ENCODE measurements around the gene TIMP2. TPM values are rescaled to one million over a fixed set of nuclear protein-coding genes. Genes with fewer than 3 reads are reported as not detected.

The TIMP2 gene
- total RNA-seq, 1 experiment from 2014 or later, result 37.5 TPM

- in situ Hi-C loops (cut with HindIII; ENCODE audit: low sequenced_read_pairs), result no loop called here
Measured at GRCh38 chr17:78934681-78935418, 9.7 kb upstream of the TIMP2 start.

DNA sequence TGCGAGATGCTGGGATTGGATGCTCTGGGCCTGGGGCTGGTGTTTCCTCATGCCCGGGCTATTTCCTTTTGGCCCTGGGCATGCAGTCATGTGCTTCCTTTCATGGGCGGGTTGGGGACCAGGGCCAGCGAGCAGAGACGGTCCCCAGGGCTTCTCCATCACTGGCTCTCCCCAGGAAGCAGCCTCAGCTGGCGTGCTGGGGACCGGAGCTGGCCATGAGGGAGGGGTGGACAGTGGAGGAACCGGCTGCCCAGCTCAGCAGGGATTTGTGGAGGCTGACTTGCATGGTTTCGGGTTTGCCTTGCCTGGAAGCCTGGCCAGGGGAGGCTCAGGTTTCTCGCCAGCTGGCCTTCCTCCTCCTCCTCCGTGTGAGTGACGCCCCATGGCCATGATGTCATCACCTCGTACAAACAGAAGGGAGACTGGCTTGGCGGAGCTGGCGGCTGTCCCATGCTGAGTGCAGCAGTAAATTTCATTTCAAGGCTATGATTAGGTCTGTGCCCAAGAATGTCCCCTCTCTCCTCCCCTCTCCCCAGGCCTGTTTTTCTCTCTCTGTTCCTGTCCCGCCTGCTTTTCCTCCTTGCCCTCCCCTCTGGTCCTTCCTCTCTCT is 8.9 kb upstream of the TIMP2 start:
- peak; percentile 87 for DNase-seq (ENCODE audit: low spot score)
- in situ Hi-C loops (cut with HindIII; ENCODE audit: low sequenced_read_pairs), result no loop called here

More at GRCh38 chr17:78934681-78935418, 9.7 kb upstream of the TIMP2 start:
- no peak for DNase-seq (ENCODE audit: low spot score)

DNA sequence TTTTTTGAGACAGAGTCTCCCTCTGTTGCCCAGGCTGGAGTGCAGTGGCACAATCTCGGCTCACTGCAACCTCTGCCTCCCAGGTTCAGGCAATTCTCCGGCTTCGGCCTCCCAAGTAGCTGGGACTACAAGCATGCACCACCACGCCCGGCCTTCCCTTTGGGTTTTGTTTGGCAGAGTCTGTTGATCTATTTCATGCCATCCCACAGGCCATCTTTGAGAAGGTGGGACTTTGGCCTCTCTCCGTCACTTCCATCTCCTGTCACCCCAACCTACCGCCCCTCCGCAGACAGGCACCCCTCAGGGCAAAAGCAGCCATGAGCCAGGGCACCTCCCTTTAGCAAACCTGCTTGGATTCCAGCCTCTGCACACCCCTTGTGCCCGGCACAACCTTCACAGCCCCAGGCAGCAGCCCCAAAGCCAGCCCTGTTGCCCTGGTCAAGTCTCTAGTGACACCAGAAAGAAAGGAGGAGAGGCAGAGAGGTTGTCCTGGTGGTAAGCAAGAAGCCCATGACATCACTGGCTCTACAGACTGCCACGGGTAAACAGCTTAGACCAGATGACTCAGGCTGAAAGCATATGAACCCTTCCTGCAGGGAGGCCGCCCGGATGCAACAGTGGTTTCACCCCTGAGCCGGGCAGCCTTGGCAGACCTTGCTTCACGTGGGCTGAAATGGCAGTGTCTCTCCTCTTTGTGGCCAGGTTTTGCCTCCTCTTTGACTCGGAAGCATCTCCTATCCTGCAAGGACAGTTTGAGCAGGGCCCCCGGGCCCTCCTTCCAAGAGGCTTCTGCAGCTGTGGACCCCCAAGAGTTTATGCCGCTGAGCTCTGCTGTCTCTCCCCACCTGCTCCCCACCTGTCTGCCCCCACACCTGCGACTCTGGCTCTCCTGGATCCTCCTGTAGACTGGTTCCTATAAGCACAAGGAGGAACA is 8.1 kb upstream of the TIMP2 start:
- DNase-seq (ENCODE audit: low spot score), result peak; percentile 33
- in situ Hi-C loops (cut with HindIII; ENCODE audit: low sequenced_read_pairs), result no loop called here

- in situ Hi-C loops (cut with HindIII; ENCODE audit: low sequenced_read_pairs), result no loop called here
- DNase-seq (ENCODE audit: low spot score), result no peak
Measured at GRCh38 chr17:78929908-78930775, 5.0 kb upstream of the TIMP2 start.

- in situ Hi-C loops (cut with HindIII; ENCODE audit: low sequenced_read_pairs), result no loop called here
- peak; percentile 32 for DNase-seq (ENCODE audit: low spot score)
Measured at GRCh38 chr17:78925662-78926555, 722 bp upstream of the TIMP2 start.

DNA sequence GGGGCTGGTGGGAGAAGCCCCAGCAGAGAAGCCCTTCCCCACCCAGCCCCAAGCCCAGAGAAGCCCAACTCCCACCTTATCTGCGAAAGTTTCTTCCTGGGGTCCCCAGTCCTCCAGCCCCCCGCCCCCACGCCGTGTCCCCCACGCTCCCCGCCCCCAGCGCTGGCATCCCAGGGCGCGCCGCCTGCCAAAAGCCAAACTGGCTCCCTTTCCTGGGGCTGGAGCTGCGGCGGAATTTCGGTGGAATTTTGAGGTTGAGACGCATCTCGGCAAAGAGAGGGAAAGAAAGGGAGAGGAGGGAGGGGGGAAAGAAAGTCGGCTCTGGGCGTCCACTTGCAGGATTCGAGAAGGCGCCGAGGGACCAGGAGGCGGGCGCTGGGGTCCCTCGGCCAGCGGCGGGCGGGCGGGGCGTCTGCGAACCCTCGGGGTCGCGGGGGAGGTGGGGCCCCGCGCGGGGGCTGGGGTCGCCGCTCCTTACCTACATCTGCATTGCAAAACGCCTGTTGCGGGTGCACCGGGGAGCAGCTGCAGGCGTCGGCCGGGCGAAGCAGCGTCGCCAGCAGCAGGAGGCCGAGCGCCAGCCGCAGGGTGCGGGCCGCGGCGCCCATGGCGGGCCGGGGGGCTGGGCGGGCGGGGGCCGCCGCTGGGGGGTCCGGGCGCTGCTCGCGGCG is 571 bp downstream of the TIMP2 start:
- in situ Hi-C loops (cut with HindIII; ENCODE audit: low sequenced_read_pairs), result no loop called here
- DNase-seq (ENCODE audit: low spot score), result no peak

- DNase-seq (ENCODE audit: low spot score), result no peak
- in situ Hi-C loops (cut with HindIII; ENCODE audit: low sequenced_read_pairs), result no loop called here
Measured at GRCh38 chr17:78923660-78924453, 1.3 kb downstream of the TIMP2 start.

DNA sequence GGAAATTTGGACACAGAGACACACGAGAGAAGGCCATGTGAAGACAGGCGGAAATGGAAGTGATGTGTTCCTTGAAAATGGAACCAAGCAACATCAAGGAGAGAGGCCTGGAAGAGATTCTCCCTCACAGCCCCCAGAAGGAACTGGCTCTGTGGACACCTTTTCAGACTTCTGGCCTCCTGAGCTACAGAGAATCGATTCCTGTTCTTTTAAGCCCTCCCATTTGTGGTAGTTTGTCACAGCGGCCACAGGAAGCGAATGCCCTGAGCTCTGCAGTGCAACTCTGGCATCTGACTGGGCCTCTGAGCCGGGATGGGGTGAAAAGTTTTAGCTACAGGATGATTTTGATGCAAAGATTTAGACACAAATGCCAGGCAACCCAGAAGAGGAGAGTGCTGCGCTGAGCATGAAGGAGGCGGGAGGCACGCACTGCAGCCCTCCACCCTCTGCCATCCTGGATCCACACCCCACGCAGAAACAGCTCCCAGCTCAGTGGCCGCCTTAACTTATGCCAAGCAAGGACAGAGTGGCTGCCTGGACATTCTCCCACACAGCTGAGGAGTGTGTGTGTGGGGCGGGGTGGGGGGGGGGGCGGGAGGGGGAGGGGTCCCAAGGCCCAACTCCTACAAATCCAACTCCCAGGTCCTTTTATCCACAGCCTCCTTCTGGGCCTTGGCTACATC is 2.2 kb downstream of the TIMP2 start:
- in situ Hi-C loops (cut with HindIII; ENCODE audit: low sequenced_read_pairs), result no loop called here
- no peak for DNase-seq (ENCODE audit: low spot score)

DNA sequence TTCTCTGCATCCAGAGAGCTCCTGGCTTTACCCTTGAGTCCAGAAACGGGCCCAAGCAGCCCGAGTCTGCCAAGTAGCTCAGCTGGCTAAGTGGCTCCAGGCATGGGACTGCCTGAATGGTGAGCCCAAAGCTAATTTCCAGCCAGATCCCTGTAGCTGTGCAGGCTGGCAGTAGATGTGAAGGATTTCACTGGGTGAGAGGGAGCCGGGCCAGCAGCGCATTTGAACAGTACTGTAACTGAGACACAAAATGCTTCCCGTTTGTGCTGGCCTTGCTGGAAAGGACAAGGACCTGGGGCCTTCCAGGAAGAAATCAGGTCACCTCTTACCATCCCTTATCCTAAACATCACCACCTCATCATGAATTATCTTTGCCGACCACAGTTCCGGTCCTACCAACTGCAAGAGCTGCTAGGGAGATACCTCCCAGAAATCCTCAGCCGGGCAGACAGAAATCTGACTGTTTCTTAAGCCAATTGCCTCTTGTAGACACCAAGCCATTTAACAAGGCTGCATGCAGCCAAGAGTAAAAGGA is 3.7 kb downstream of the TIMP2 start:
- peak; percentile 95 for DNase-seq (ENCODE audit: low spot score)
- in situ Hi-C loops (cut with HindIII; ENCODE audit: low sequenced_read_pairs), result no loop called here

- in situ Hi-C loops (cut with HindIII; ENCODE audit: low sequenced_read_pairs), result no loop called here
- no peak for DNase-seq (ENCODE audit: low spot score)
Measured at GRCh38 chr17:78920528-78920927, 4.7 kb downstream of the TIMP2 start.

DNA sequence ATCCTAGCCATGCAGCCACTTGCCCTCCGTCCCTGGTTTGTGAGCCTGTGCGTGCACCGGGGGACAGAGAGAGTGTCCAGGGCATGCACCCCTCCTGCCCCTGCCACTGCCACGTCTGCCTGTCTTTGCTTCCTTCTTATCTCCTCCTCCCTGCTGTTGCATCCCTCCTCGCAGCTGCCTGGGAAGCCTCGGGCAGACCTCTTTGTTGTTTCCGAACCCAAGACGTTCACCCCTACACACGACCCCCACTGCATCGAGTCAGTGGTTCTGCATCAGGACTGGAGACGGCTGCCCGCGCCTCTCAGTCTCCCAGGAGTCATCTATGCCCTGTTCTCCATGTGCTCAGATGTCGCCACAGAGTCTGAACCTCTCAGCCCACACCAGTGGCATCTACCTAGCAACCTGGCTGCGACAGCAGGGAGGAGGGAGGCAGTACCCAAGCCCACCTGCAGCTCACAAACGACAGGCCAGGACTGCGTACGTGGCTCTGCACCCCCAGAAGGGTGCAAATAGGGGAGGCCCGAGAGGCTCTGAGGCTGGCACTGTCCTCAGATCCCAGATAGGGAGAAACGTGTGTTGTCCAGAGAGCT is 5.2 kb downstream of the TIMP2 start:
- in situ Hi-C loops (cut with HindIII; ENCODE audit: low sequenced_read_pairs), result no loop called here
- DNase-seq (ENCODE audit: low spot score), result no peak

DNA sequence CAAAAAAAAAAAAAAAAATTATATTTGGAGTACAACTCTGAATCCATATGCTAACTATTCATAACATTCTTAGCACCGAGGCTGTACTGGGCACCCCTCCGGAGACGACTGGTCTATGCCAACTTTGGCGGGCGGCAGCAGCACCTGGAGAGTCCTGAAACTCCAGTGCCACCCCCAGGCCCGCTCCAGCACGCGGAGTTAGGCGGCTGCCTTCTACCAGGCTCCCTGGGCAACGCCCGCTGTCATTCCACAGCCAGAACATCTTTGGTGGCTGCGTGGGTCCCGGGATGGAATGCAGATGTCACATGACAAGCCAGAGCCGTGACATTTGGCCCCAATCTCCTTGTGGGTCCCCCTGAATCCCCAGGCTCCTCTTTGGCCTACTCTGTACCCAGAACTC is 6.2 kb downstream of the TIMP2 start:
- in situ Hi-C loops (cut with HindIII; ENCODE audit: low sequenced_read_pairs), result no loop called here
- no peak for DNase-seq (ENCODE audit: low spot score)

GRCh38 chr17:78917451-78918275 is 7.5 kb downstream of the TIMP2 start:
- no peak for DNase-seq (ENCODE audit: low spot score)

GRCh38 chr17:78915872-78916632 is 9.1 kb downstream of the TIMP2 start:
- DNase-seq (ENCODE audit: low spot score), result no peak
- in situ Hi-C loops (cut with HindIII; ENCODE audit: low sequenced_read_pairs), result no loop called here

More at GRCh38 chr17:78917451-78918275, 7.5 kb downstream of the TIMP2 start:
- in situ Hi-C loops (cut with HindIII; ENCODE audit: low sequenced_read_pairs), result no loop called here
